ENCODE results near the gene IGF2BP2. TPM values are rescaled to one million over a fixed set of nuclear protein-coding genes. Genes with fewer than 3 reads are reported as not detected.
A peak's percentile ranks its signal among the peaks of the same experiment; 100 is the strongest.

IGF2BP2 gene
- total and polyA plus RNA-seq, 7 donors = 1.1 to 5.6 (median 2.3) TPM

- no peaks in the 10 kb centered on the region for H3K36me3 ChIP-seq (ENCODE audit: insufficient read depth in 1 of 2, low read depth in 1 of 2)
- no peaks in the 10 kb centered on the region for H3K9me3 ChIP-seq
- WGBS, 3 donors = 89 to 91% (median 90%) methylated on average over 10 of the region's 10 CpGs
- H3K27ac ChIP-seq = no peak overlapping the region
- ATAC-seq (no peak), DNase-seq (no peak)
- TF ChIP-seq, protein P1, sequence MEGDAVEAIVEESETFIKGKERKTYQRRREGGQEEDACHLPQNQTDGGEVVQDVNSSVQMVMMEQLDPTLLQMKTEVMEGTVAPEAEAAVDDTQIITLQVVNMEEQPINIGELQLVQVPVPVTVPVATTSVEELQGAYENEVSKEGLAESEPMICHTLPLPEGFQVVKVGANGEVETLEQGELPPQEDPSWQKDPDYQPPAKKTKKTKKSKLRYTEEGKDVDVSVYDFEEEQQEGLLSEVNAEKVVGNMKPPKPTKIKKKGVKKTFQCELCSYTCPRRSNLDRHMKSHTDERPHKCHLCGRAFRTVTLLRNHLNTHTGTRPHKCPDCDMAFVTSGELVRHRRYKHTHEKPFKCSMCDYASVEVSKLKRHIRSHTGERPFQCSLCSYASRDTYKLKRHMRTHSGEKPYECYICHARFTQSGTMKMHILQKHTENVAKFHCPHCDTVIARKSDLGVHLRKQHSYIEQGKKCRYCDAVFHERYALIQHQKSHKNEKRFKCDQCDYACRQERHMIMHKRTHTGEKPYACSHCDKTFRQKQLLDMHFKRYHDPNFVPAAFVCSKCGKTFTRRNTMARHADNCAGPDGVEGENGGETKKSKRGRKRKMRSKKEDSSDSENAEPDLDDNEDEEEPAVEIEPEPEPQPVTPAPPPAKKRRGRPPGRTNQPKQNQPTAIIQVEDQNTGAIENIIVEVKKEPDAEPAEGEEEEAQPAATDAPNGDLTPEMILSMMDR (IDR thresholded peaks at IDR 0.05) = no peak
- peaks cover 11% of the 10 kb centered on the region for H3K4me1 ChIP-seq
- peaks cover 0 to 71% (median 23%) of the 10 kb centered on the region in 3 donors for H3K27me3 ChIP-seq (ENCODE audit: insufficient read depth in 3 of 3, low read length in 2 of 3)
- H3K4me3 ChIP-seq = no peak overlapping the region
- intact Hi-C loops (cut with DNase I) = no loop called here
Measured at GRCh38 chr3:185827595-185828344, 2.9 kb upstream of the IGF2BP2 start.

- intact Hi-C loops (cut with DNase I) = no loop called here
- Histone ChIP-seq H3K4me3 (peak overlapping the region; percentile 73), H3K4me1 (peaks cover 13% of the 10 kb centered on the region), H3K9me3 (no peaks in the 10 kb centered on the region), H3K27me3 (ENCODE audit: insufficient read depth in 3 of 3, low read length in 2 of 3) (peaks cover 3 to 86% (median 23%) of the 10 kb centered on the region in 3 donors), H3K36me3 (ENCODE audit: insufficient read depth in 1 of 2, low read depth in 1 of 2) (no peaks in the 10 kb centered on the region), H3K27ac (peak overlapping the region; percentile 46)
- peak; percentile 20 to 63 for DNase-seq
- peak; percentile 42 to 57 (median 52) for ATAC-seq
- TF ChIP-seq, protein P1 (IDR thresholded peaks at IDR 0.05) = no peak
- 2 to 3% (median 2%) methylated on average over 68 to 90 of the region's 90 CpGs for WGBS, 3 donors
Measured at GRCh38 chr3:185825639-185826481, 1.0 kb upstream of the IGF2BP2 start.

GRCh38 chr3:185824051-185825005 is 514 bp downstream of the IGF2BP2 start:
- peaks cover 13% of the 10 kb centered on the region for H3K4me1 ChIP-seq
- H3K9me3 ChIP-seq = no peaks in the 10 kb centered on the region
- WGBS, 3 donors = 0 to 1% (median 0%) methylated on average over 53 to 89 of the region's 89 CpGs
- peaks cover 3 to 91% (median 23%) of the 10 kb centered on the region in 3 donors for H3K27me3 ChIP-seq (ENCODE audit: insufficient read depth in 3 of 3, low read length in 2 of 3)
- peak; percentile 16 to 59 for DNase-seq
- peak overlapping the region; percentile 73 for H3K4me3 ChIP-seq
- peak; percentile 16 to 47 (median 30) for ATAC-seq
- intact Hi-C loops (cut with DNase I) = no loop called here
- TF ChIP-seq, protein P1 (IDR thresholded peaks at IDR 0.05) = no peak
- H3K36me3 ChIP-seq (ENCODE audit: insufficient read depth in 1 of 2, low read depth in 1 of 2) = no peaks in the 10 kb centered on the region
- H3K27ac ChIP-seq = peak overlapping the region; percentile 33
